Measurements from ENCODE around the gene CD79A.

DNA sequence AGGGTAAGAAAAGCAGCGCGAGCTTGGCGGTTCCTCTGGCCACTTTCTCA lies 32.3 kb upstream of the CD79A start, which contains the start of gene DMRTC2:
- TF ChIP-seq, protein P1, sequence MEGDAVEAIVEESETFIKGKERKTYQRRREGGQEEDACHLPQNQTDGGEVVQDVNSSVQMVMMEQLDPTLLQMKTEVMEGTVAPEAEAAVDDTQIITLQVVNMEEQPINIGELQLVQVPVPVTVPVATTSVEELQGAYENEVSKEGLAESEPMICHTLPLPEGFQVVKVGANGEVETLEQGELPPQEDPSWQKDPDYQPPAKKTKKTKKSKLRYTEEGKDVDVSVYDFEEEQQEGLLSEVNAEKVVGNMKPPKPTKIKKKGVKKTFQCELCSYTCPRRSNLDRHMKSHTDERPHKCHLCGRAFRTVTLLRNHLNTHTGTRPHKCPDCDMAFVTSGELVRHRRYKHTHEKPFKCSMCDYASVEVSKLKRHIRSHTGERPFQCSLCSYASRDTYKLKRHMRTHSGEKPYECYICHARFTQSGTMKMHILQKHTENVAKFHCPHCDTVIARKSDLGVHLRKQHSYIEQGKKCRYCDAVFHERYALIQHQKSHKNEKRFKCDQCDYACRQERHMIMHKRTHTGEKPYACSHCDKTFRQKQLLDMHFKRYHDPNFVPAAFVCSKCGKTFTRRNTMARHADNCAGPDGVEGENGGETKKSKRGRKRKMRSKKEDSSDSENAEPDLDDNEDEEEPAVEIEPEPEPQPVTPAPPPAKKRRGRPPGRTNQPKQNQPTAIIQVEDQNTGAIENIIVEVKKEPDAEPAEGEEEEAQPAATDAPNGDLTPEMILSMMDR (IDR thresholded peaks at IDR 0.05) = no peak
- TF ChIP-seq POLR2A (IDR thresholded peaks at IDR 0.05) = no peak

All from esophagus squamous epithelium (tissue), 4 donors.